Measurements from ENCODE around the gene PLXNB3. TPM values are rescaled to one million over a fixed set of nuclear protein-coding genes. Genes with fewer than 3 reads are reported as not detected.

PLXNB3 gene
- total RNA-seq, 3 donors from 2014 or later, result 12.3 to 17.9 (median 13.4) TPM

DNA sequence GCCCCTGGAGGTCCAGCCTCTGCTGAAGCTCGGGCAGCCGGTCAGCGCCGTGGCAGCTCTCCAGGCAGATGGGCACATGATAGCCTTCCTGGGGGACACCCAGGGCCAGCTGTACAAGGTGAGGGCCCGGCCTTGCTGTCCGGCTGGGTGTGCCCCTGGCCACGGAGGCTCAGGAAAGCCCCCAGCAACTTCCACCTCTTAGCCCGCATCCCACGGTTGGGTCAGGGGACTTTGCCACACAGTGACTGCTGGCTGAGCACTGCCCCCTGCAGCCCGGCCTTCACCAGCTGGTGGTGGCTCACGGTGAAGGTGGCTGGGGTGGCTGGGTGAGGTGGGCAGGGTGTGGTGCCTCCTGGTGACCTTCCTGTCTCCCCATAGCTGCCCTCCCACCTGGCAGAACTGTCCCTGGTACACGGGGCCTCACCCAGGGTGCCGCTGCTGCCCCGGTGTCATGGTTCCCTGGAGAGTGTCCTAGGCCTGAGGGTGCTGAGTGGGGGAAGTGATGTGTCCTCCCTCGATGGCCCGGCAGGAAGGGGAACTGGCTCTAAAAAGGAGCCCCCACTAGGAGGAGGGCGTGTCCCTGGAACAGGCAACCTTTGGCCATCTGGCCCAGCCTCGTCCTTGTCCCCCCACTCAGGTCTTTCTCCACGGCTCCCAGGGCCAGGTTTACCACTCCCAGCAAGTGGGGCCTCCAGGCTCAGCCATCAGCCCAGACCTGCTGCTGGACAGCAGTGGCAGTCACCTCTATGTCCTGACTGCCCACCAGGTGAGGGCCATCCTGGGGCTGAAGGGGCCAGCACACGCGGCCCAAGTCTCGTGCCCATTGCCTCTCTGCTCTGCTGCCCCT lies 4.5 kb downstream of the PLXNB3 start:
- TF ChIP-seq POLR2A (IDR thresholded peaks at IDR 0.05) (no peak), POLR2AphosphoS5 (IDR thresholded peaks at IDR 0.05) (no peak)
- TF ChIP-seq, protein P1, sequence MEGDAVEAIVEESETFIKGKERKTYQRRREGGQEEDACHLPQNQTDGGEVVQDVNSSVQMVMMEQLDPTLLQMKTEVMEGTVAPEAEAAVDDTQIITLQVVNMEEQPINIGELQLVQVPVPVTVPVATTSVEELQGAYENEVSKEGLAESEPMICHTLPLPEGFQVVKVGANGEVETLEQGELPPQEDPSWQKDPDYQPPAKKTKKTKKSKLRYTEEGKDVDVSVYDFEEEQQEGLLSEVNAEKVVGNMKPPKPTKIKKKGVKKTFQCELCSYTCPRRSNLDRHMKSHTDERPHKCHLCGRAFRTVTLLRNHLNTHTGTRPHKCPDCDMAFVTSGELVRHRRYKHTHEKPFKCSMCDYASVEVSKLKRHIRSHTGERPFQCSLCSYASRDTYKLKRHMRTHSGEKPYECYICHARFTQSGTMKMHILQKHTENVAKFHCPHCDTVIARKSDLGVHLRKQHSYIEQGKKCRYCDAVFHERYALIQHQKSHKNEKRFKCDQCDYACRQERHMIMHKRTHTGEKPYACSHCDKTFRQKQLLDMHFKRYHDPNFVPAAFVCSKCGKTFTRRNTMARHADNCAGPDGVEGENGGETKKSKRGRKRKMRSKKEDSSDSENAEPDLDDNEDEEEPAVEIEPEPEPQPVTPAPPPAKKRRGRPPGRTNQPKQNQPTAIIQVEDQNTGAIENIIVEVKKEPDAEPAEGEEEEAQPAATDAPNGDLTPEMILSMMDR (IDR thresholded peaks at IDR 0.05), result no peak
- peaks cover 0 to 56% of the 10 kb centered on the region in 2 donors for H3K27me3 ChIP-seq
- no peak overlapping the region for H3K4me3 ChIP-seq
- H3K9me3 ChIP-seq, result peaks cover 0 to 3% of the 10 kb centered on the region in 2 donors
- no peak overlapping the region for H3K27ac ChIP-seq
- intact Hi-C loops (cut with DNase I; ENCODE audit: low total_unique reads), result no loop called here
- no peaks in the 10 kb centered on the region for H3K4me1 ChIP-seq
- no peaks in the 10 kb centered on the region for H3K36me3 ChIP-seq
- DNase-seq (ENCODE audit: low spot score in 2 of 2), result no peak

DNA sequence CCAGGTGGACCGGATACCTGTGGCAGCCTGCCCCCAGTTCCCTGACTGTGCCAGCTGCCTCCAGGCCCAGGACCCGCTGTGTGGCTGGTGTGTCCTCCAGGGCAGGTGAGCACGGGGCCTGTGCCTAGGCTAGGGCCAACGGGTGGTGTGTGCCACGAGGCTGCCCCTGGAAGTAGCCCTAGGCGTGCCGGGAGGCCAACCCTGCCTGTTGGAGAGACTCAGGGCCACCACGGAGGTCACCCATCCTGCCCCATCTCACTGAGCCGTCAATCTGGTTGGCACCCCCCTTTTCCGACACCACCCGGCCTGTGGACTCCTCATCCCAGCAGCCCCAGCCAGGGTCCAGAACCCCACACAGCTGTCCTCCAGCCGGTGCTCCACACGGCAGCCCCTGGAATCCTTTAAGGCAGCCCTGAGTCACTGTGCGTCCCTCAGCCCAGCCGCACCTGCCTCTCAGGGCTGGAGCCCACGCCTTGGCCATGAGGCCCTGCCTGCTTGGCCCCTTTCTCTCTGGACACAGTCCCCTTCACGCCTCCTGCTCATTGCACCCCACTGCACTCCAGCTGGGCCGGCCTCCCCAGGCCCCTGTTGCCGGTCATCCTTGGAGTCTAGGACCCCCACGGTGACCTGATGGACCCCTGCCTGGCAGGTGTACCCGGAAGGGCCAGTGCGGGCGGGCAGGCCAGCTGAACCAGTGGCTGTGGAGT lies 5.3 kb downstream of the PLXNB3 start:
- no peak overlapping the region for H3K4me3 ChIP-seq
- no peaks in the 10 kb centered on the region for H3K36me3 ChIP-seq
- no peak overlapping the region for H3K27ac ChIP-seq
- peaks cover 0 to 52% of the 10 kb centered on the region in 2 donors for H3K27me3 ChIP-seq
- peaks cover 0 to 3% of the 10 kb centered on the region in 2 donors for H3K9me3 ChIP-seq
- no peak for DNase-seq (ENCODE audit: low spot score in 2 of 2)
- TF ChIP-seq POLR2AphosphoS5 (IDR thresholded peaks at IDR 0.05) (no peak), POLR2A (IDR thresholded peaks at IDR 0.05) (no peak)
- TF ChIP-seq, protein P1 (IDR thresholded peaks at IDR 0.05), result no peak
- intact Hi-C loops (cut with DNase I; ENCODE audit: low total_unique reads), result no loop called here
- no peaks in the 10 kb centered on the region for H3K4me1 ChIP-seq

DNA sequence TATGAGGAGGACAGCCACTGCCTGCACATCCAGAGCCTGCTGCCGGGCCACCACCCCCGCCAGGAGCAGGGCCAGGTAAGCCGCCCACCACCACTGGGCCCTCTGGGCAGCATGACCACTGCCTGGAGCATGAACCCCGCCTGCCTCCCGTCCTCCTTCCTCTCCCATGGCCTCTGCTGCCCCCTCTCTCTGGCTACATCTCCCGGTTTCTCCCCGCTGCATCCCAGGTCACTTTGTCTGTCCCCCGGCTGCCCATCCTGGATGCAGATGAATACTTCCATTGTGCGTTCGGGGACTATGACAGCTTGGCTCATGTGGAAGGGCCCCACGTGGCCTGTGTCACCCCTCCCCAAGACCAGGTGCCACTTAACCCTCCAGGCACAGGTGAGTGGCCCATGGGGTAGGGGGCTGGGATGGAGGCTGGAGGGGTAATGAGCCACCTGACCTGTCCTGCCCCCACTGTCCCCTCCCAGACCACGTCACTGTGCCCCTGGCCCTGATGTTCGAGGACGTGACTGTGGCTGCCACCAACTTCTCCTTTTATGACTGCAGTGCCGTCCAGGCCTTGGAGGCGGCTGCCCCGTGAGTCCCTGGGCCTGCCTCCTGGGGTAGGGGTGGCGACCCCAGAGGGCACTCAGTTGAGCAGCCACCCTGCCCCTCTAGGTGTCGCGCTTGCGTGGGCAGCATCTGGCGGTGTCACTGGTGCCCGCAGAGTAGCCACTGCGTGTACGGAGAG lies 6.0 kb downstream of the PLXNB3 start:
- intact Hi-C loops (cut with DNase I; ENCODE audit: low total_unique reads), result no loop called here
- TF ChIP-seq POLR2AphosphoS5 (IDR thresholded peaks at IDR 0.05), result no peak
- TF ChIP-seq POLR2A (IDR thresholded peaks at IDR 0.05), result no peak
- TF ChIP-seq, protein P1 (IDR thresholded peaks at IDR 0.05), result no peak
- Histone ChIP-seq H3K4me3 (no peak overlapping the region), H3K36me3 (no peaks in the 10 kb centered on the region), H3K27ac (no peak overlapping the region), H3K4me1 (no peaks in the 10 kb centered on the region), H3K27me3 (peaks cover 0 to 49% of the 10 kb centered on the region in 2 donors), H3K9me3 (peaks cover 0 to 3% of the 10 kb centered on the region in 2 donors)
- no peak for DNase-seq (ENCODE audit: low spot score in 2 of 2)

DNA sequence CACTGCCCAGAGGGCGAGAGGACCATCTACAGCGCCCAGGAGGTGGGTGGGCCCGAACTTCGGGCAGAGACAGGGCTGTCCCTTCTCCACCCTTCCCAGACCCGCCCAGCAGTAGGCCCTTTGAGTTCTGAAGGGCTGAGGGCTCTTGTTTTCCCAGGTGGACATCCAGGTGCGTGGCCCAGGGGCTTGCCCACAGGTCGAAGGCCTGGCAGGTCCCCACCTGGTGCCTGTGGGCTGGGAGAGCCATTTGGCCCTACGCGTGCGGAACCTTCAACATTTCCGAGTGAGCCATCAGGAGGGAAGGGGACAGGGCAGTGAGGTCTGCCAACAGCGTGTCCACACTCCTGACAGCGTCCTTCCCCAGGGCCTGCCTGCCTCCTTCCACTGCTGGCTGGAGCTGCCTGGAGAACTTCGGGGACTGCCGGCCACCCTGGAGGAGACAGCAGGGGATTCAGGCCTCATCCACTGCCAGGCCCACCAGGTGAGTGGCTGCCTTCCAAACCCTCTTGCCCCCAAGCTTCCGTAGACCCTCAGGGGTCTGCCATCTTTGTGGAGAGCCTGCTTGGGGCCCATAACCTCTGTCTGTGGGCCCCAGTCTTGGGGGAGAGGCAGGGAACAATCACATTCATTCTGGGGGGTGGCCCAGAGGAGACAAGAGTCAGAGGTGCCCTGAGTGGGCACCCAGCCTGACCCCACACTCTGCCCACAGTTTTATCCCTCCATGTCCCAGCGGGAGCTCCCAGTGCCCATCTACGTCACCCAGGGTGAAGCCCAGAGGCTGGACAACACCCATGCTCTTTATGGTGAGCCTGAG lies 6.8 kb downstream of the PLXNB3 start:
- no peak overlapping the region for H3K27ac ChIP-seq
- TF ChIP-seq, protein P1 (IDR thresholded peaks at IDR 0.05), result no peak
- H3K4me3 ChIP-seq, result no peak overlapping the region
- peaks cover 0 to 47% of the 10 kb centered on the region in 2 donors for H3K27me3 ChIP-seq
- H3K9me3 ChIP-seq, result peaks cover 0 to 3% of the 10 kb centered on the region in 2 donors
- intact Hi-C loops (cut with DNase I; ENCODE audit: low total_unique reads), result no loop called here
- H3K4me1 ChIP-seq, result no peaks in the 10 kb centered on the region
- DNase-seq (ENCODE audit: low spot score in 2 of 2), result no peak
- H3K36me3 ChIP-seq, result no peaks in the 10 kb centered on the region
